GM12891 (cell line): ENCODE results near the gene ESPNL.
"Not testable (repeated sequence)": the region's sequence is repeated elsewhere in the genome, so short reads cannot be mapped to it uniquely, and the experiment has no call there.

Source experiments
- POLR2A ChIP-seq: IDR thresholded peaks from 2 replicates; pipeline ENCODE4 v1.6.1; 2011; ENCODE audit warnings: low read depth, low read length, control low read depth
- POLR2AphosphoS5 ChIP-seq: IDR thresholded peaks from 2 replicates; pipeline ENCODE4 v1.6.1; 2011; ENCODE audit warnings: low read depth, low read length, control low read depth
- POU2F2 ChIP-seq: IDR thresholded peaks from 2 replicates; pipeline ENCODE4 v1.6.1; 2011; ENCODE audit warnings: low read depth, mild to moderate bottlenecking, control low read depth, low read length, moderate library complexity

DNA sequence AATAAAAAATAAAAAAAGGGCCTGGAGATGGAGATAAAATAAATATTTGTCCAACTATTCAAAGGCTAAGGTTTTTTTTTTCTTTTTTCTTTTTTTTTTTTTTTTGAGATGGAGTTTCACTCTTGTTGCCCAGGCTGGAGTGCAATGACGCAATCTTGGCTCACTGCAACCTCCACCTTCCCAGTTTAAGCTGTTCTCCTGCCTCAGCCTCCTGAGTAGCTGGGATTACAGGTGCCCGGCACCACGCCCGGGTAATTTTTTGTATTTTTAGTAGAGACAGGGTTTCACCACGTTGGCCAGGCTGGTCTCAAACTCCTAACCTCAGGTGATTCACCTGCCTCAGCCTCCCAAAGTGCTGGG is 70.9 kb downstream of the ESPNL start:
- TF ChIP-seq POLR2AphosphoS5, POLR2A, POU2F2: not testable (repeated sequence)
